GM13976 (cell line): ENCODE results near the gene RTBDN.
A peak's percentile ranks its signal among the peaks of the same experiment; 100 is the strongest.
"Not testable (repeated sequence)": the region's sequence is repeated elsewhere in the genome, so short reads cannot be mapped to it uniquely, and the experiment has no call there.

ENCODE experiments used
- DNase-seq: peaks from one replicate; pipeline ENCODE4 v3.0.0; 2012; ENCODE audit warnings: low spot score
- in situ Hi-C: fragments of 300-500 bp; cut with MboI; formaldehyde crosslinking; loops from one replicate; pipeline ENCODE4 v1.12.0; 2022; ENCODE audit warnings: low sequenced_read_pairs, mixed read lengths, inconsistent platforms; ENCODE audit not compliant: unreplicated experiment
- TF ChIP-seq, protein P1 (sequence below): IDR thresholded peaks from 2 replicates; pipeline ENCODE4 v1.5.1; 2012; ENCODE audit warnings: borderline replicate concordance, mild to moderate bottlenecking; ENCODE audit not compliant: insufficient read depth; ENCODE audit errors: extremely low read depth, missing control alignments, control extremely low read depth

RTBDN gene

DNA sequence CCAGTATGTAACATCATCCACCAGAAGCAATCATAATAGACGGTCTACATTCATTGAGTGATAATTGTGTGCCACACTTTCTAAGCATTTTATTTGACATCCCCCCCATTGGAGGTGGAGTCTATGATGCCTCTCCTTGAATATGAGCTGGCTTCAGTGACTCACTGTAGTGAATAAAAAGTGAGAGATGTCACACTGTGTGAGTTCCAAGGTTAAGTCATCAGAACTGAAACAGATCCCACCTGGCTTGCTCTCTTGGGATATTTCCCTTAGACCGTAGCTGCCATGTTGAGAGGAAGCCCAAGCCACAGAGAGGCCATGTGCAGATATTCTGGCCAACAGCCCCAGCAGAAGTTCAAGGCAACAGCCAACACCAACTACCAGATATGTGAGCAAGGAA is 12.6 kb downstream of the RTBDN start:
- DNase-seq, result no peak
- in situ Hi-C loops, result no loop called here
- TF ChIP-seq, protein P1, sequence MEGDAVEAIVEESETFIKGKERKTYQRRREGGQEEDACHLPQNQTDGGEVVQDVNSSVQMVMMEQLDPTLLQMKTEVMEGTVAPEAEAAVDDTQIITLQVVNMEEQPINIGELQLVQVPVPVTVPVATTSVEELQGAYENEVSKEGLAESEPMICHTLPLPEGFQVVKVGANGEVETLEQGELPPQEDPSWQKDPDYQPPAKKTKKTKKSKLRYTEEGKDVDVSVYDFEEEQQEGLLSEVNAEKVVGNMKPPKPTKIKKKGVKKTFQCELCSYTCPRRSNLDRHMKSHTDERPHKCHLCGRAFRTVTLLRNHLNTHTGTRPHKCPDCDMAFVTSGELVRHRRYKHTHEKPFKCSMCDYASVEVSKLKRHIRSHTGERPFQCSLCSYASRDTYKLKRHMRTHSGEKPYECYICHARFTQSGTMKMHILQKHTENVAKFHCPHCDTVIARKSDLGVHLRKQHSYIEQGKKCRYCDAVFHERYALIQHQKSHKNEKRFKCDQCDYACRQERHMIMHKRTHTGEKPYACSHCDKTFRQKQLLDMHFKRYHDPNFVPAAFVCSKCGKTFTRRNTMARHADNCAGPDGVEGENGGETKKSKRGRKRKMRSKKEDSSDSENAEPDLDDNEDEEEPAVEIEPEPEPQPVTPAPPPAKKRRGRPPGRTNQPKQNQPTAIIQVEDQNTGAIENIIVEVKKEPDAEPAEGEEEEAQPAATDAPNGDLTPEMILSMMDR, result no peak

DNA sequence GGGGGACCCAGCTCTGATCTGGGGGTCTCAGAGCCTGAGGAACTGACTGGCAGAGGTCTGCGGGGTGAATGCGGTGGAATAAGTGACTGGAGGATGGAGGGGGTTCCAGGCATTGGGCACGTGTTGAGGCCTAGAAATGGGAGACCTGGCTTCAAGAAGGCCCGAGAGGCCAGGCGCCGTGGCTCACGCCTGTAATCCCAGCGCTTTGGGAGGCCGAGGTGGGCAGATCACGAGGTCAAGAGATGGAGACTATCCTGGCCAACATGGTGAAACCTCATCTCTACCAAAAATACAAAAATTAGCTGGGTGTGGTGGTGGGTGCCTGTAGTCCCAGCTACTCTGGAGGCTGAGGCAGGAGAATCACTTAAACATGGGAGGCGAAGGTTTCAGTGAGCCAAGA is 16.6 kb downstream of the RTBDN start:
- in situ Hi-C loops, DNase-seq: not testable (repeated sequence)

DNA sequence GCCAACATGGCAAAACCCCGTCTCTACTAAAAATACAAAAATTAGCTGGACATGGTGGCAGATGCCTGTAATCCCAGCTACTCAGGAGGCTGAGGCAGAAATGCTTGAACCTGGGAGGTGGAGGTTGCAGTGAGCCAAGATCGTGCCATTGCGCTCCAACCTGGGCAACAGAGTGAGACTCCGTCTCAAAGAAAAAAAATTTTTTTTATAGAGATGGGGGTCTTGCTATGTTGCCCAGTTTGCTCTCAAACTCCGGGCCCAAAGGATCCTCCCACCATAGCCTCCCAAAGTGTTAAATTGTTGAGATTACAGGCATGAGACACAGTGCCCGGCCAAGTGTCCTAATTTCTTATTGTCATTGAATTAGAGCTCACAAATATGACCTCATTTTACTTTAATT is 17.2 kb downstream of the RTBDN start:
- in situ Hi-C loops, DNase-seq: not testable (repeated sequence)

DNA sequence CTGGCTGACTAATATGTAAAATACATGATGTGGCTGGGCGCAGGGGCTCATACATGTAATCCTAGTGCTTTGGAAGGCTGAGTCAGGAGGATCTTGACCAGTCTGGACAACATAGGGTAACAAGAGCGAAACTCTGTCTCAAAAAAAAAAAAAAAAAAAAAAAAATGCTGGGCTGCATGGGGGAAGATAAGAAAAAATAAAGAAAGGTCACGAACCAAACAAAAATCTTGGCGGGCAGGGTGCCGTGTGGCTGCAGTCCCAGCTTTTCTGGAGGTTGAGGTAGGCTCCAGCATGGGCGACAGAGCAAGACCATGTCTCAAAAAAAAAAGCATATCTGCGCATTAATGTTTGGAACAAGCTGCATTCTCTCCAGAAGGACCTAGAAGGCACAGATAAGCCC is 19.3 kb downstream of the RTBDN start:
- TF ChIP-seq, protein P1, result no peak
- DNase-seq, result no peak
- in situ Hi-C loops, result no loop called here

DNA sequence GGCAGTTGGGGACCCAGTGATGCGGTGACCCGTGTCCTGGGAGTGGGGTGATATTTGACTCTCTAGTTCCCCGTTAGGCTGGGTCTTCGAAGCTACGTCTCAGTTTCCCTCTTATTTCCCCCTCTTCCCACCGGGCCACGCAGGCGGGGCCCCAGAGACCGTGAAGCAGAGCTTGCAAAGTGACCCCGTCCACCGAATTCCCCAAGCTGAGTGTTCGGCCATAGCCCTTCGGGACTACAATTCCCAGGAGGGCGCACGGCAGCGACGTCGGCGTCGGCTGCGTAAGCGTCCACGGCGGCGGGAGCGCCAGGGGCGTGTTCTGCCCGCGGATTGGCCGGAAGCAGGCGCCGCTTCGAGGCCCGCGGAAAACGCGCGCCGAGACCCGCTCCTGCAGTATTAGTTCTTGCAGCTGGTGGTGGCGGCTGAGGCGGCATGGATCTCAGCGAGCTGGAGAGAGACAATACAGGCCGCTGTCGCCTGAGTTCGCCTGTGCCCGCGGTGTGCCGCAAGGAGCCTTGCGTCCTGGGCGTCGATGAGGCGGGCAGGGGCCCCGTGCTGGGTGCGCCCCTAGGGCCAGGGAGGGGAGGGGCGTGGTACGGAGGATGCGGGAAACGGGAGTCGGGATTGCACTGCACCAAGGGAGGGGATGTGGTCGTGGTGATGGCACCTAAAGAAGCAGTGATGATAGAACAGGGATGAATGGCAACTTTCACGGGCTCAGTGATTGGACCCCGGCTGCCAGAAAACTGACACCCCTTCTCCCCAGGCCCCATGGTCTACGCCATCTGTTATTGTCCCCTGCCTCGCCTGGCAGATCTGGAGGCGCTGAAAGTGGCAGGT is 27.9 kb downstream of the RTBDN start, which contains the start of gene RNASEH2A:
RNASEH2A (plus strand) TSS at position 343 of the 840 bp plus-strand sequence; CDS start at position 433, 90 bp downstream.
- TF ChIP-seq, protein P1, result no peak
- DNase-seq, result peak; percentile 99

DNA sequence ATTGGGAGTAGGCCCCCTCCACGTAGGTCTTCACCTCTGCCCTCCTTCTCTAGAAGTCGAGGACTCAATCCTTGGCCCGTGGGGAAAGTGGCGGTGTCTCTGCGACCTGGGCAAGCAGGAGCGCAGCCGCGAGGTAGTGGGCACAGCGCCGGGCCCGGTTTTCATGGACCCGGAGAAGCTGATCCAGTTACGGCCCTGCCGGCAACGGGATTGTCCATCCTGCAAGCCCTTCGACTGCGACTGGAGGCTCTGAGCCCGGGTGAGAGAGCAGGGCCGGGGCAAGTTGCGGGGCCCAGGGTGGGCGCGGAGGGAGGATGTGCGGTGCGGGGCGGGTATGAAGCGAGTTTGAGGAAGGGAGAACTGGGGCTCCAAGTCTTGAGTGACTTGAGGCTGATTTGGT is 30.3 kb downstream of the RTBDN start:
- in situ Hi-C loops, result no loop called here
- TF ChIP-seq, protein P1, result no peak
- DNase-seq, result no peak

More for the DNA sequence above, 27.9 kb downstream of the RTBDN start, which contains the start of gene RNASEH2A:
- in situ Hi-C loops, result no loop called here

DNA sequence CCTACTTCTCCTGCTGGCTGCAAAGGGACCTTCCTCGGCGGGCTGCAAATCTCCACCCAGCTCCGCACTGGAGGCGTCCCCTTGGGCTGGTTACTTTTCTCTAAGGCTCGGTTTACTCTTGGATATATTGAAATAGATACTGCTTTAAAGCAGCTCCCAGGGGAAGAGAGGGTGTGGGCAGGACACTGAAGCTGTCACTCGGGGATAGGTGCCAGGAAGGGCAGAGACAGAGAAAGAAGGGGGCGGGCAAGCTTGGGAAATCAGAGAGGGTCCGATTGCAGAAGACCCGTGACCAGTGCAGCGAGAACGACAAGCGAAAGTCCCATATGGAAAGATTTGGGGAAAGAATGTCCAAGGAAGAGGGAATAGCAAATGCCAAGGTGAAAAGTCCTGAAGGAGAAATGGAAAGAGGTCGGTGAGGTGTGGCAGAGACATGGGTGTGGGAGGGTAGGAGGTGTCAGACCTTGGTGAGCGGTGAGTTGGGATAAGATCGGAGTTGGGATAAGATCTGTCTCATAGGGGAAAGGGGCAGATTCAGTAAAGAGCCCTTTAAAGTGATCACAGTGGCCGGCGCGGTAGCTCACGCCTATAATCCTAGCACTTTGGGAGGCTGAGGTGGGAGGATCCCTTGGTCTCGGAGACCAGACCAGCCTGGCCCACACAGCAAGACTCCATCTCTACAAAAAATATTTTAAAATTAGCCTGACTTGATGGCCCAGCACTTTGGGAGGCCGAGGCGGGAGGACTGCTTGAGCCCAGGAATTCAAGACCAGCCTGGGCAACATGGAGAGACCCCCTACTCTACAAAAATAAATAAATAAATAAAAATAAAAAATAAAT is 31.9 kb downstream of the RTBDN start:
- TF ChIP-seq, protein P1, result no peak
- in situ Hi-C loops, result no loop called here
- DNase-seq, result no peak
